IPS DF 6.9 (cell line): ENCODE measurements around the gene LRRC57.
A peak's percentile ranks its signal among the peaks of the same experiment; 100 is the strongest.

Source experiments
- DNase-seq: peaks from one replicate; pipeline ENCODE4 v3.0.0-alpha.2; 2013; ENCODE audit warnings: low read depth, low spot score
- H3K27ac ChIP-seq: one replicate; pipeline ENCODE4 v1.5.1; 2013; ENCODE audit warnings: low read length, control low read depth
- H3K27me3 ChIP-seq: 2 replicates; pipeline ENCODE4 v1.6.1; 2013; ENCODE audit warnings: mild to moderate bottlenecking, low read length; ENCODE audit not compliant: control insufficient read depth, insufficient read depth
- H3K36me3 ChIP-seq: 2 replicates; pipeline ENCODE4 v1.6.1; 2013; ENCODE audit warnings: low read length; ENCODE audit not compliant: control insufficient read depth, insufficient read depth
- H3K4me1 ChIP-seq: 2 replicates; pipeline ENCODE4 v1.6.1; 2013; ENCODE audit warnings: low read length; ENCODE audit not compliant: control insufficient read depth, insufficient read depth
- H3K4me3 ChIP-seq: 2 replicates; pipeline ENCODE4 v1.5.1; 2013; ENCODE audit warnings: mild to moderate bottlenecking, low read length
- H3K9me3 ChIP-seq: 2 replicates; pipeline ENCODE4 v1.6.1; 2013; ENCODE audit warnings: low read length, inconsistent platforms; ENCODE audit not compliant: control insufficient read depth, insufficient read depth
- WGBS: extraction: QIAGEN DNeasy Blood & Tissue Kit; methylation state at CpG from one replicate; pipeline ENCODE4 v1.1.7; 2013; ENCODE audit warnings: mixed read lengths, missing lambda C conversion rate; ENCODE audit not compliant: insufficient read length, insufficient coverage; 5-methylcytosine and 5-hydroxymethylcytosine counted together

Gene LRRC57

GRCh38 chr15:42548249-42549031, at the start of gene LRRC57, which contains the start of gene HAUS2:
Gene LRRC57 (minus strand): TSS chr15:42548793. CDS start chr15:42548434, 359 bp downstream.
Gene HAUS2 (plus strand): TSS chr15:42548838. CDS start chr15:42548873, 35 bp downstream.
- peak within 1 kb of the TSS; percentile 77 for H3K4me3 ChIP-seq
- H3K9me3 ChIP-seq = no peaks in the 10 kb centered on the region
- peak; percentile 82 for DNase-seq
- no peaks in the 10 kb centered on the region for H3K36me3 ChIP-seq
- no peaks in the 10 kb centered on the region for H3K27me3 ChIP-seq
- WGBS = no CpG with 5 or more reads among the region's 71 CpGs
- no peak within 1 kb of the TSS for H3K27ac ChIP-seq
- H3K4me1 ChIP-seq = no peaks in the 10 kb centered on the region

GRCh38 chr15:42595626-42596240, 47.1 kb upstream of the LRRC57 start:
- DNase-seq = no peak
- Histone ChIP-seq H3K36me3 (no peaks in the 10 kb centered on the region), H3K4me3 (no peak overlapping the region), H3K27me3 (no peaks in the 10 kb centered on the region), H3K4me1 (no peaks in the 10 kb centered on the region), H3K27ac (no peak overlapping the region), H3K9me3 (no peaks in the 10 kb centered on the region; the same call in 1 of the 2 replicates)
- no CpG with 5 or more reads among the region's 4 CpGs for WGBS

GRCh38 chr15:42594095-42594494, 45.5 kb upstream of the LRRC57 start:
- no peak overlapping the region for H3K4me3 ChIP-seq
- no peaks in the 10 kb centered on the region for H3K36me3 ChIP-seq
- WGBS = no CpG with 5 or more reads among the region's 5 CpGs

GRCh38 chr15:42593143-42593542, 44.5 kb upstream of the LRRC57 start:
- no peak overlapping the region for H3K4me3 ChIP-seq
- H3K27ac ChIP-seq = no peak overlapping the region
- H3K4me1 ChIP-seq = no peaks in the 10 kb centered on the region
- H3K36me3 ChIP-seq = no peaks in the 10 kb centered on the region
- DNase-seq = no peak
- no CpG with 5 or more reads among the region's 4 CpGs for WGBS
- H3K9me3 ChIP-seq = no peaks in the 10 kb centered on the region; the same call in 1 of the 2 replicates
- no peaks in the 10 kb centered on the region for H3K27me3 ChIP-seq

More at GRCh38 chr15:42594095-42594494, 45.5 kb upstream of the LRRC57 start:
- Histone ChIP-seq H3K4me1 (no peaks in the 10 kb centered on the region), H3K27ac (no peak overlapping the region), H3K9me3 (no peaks in the 10 kb centered on the region; the same call in 1 of the 2 replicates), H3K27me3 (no peaks in the 10 kb centered on the region)
- DNase-seq = no peak

DNA sequence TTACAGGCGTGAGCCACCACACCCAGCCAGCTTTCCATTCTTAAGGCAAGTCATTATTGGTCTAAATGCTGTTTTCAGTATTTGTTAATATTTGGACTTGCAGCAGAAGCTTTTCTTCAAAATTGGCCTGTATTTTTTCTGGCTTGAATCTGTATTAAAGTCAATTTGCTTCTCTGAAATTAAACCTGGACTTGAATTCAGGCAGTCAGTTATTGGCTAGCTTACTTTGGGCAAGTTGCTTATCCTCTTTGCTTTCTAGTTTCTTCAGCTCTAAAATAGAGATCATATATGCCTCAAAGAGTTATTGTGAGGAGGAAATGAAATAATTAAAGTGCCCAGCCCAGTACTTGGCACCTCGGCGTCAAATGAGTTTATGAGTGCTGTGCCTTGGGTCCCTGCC, 44.1 kb upstream of the LRRC57 start:
- H3K4me3 ChIP-seq = no peak overlapping the region
- H3K27me3 ChIP-seq = no peaks in the 10 kb centered on the region
- no CpG with 5 or more reads among the region's 3 CpGs for WGBS
- H3K36me3 ChIP-seq = no peaks in the 10 kb centered on the region
- no peaks in the 10 kb centered on the region; the same call in 1 of the 2 replicates for H3K9me3 ChIP-seq
- no peaks in the 10 kb centered on the region for H3K4me1 ChIP-seq
- DNase-seq = no peak
- no peak overlapping the region for H3K27ac ChIP-seq

DNA sequence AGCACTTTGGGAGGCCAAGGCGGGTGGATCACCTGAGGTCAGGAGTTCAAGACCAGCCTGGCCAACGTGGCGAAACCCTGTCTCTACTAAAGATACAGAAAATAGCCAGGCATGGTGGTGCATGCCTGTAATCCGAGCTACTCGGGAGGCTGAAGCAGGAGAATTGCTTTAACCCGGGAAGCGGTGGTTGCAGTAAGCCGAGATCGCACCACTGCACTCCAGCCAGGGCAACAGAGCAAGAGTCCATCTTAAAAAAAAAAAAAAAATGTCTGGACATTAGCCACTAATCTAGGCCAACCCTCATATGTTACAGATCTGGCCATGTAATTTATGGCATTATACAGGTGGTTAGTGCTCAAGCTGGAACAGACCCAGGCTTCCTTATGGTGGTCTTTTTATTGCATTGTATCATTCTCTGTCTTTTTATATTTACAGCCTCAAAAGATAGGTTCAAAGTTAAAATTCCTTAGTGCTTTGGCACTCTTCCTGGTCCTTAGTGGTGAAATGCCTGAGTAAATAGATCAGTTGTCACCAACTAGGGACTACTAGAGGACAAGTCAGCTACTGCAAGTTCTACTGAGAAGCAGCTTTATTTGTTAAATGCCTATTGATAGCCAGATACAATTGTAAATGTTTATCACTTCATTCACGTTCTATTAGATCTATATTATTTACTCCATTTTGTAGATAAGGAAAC, 42.8 kb upstream of the LRRC57 start:
- H3K27ac ChIP-seq = no peak overlapping the region
- no CpG with 5 or more reads among the region's 10 CpGs for WGBS
- H3K27me3 ChIP-seq = no peaks in the 10 kb centered on the region
- no peaks in the 10 kb centered on the region; the same call in 1 of the 2 replicates for H3K36me3 ChIP-seq
- H3K4me3 ChIP-seq = no peak overlapping the region
- no peaks in the 10 kb centered on the region for H3K4me1 ChIP-seq
- H3K9me3 ChIP-seq = no peaks in the 10 kb centered on the region
- DNase-seq = no peak

GRCh38 chr15:42590619-42591237, 42.1 kb upstream of the LRRC57 start:
- Histone ChIP-seq H3K27me3 (no peaks in the 10 kb centered on the region), H3K4me3 (no peak overlapping the region), H3K4me1 (no peaks in the 10 kb centered on the region), H3K36me3 (peaks cover 4% of the 10 kb centered on the region; the same call in 1 of the 2 replicates), H3K27ac (no peak overlapping the region), H3K9me3 (no peaks in the 10 kb centered on the region)
- DNase-seq = no peak
- WGBS = no CpG with 5 or more reads among the region's 5 CpGs

- no peak overlapping the region for H3K4me3 ChIP-seq
- H3K36me3 ChIP-seq = peaks cover 4% of the 10 kb centered on the region; the same call in 1 of the 2 replicates
- no peak for DNase-seq
- H3K27me3 ChIP-seq = no peaks in the 10 kb centered on the region
- no peaks in the 10 kb centered on the region; the same call in 1 of the 2 replicates for H3K4me1 ChIP-seq
- WGBS = no CpG with 5 or more reads among the region's 4 CpGs
- no peak overlapping the region for H3K27ac ChIP-seq
- no peaks in the 10 kb centered on the region for H3K9me3 ChIP-seq
Measured at GRCh38 chr15:42584031-42584765, 35.6 kb upstream of the LRRC57 start.

DNA sequence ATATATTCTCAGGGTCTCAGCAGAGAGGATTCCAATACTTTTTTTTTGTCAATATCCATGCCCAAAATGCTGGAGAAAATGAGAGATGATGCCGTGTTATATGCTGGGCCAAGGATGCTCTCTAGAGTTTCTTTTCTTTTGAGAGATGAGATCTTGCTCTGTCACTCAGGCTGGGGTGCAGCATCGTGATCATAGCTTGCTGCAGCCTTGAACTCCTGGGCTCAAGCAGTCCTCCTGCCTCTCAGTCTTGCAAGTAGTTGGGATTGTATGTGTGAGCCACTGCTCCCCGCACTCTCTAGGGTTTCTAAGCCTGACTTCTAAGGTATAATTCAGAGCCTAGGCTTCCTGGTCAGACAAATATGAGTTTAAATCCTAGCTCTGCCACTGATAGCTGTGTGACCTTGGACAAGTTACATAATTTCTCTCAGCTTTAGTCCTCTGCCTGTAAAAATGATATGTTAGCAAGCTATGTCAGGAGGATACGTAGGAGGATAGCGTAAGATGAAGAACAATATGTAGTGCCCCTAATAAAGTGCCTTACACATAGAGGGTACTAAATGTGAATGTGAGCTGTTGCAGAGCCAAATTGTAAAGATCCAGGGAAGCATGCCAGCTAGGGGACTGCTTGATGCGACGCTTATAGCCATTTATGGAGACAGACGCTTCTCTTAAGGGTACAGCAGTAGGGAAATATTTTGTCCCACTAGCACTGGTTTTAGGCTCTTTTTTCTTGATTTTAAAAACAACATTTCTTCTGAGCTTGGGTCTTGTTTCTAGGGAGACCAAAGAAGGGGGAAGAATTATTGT, 34.2 kb upstream of the LRRC57 start:
- H3K36me3 ChIP-seq = peaks cover 4% of the 10 kb centered on the region; the same call in 1 of the 2 replicates
- no peaks in the 10 kb centered on the region for H3K9me3 ChIP-seq
- no peak overlapping the region for H3K27ac ChIP-seq
- H3K27me3 ChIP-seq = no peaks in the 10 kb centered on the region
- WGBS = no CpG with 5 or more reads among the region's 8 CpGs
- DNase-seq = no peak
- H3K4me1 ChIP-seq = no peaks in the 10 kb centered on the region; the same call in 1 of the 2 replicates
- no peak overlapping the region for H3K4me3 ChIP-seq
